Ectodermal cell (in vitro differentiated cells): Measurements from ENCODE around the gene TFF2.

Experiments
- H3K27ac ChIP-seq: 2 replicates; pipeline ENCODE4 v1.7.0; 2013; ENCODE audit warnings: mild to moderate bottlenecking, low read depth, low read length; ENCODE audit not compliant: insufficient read depth, poor library complexity, severe bottlenecking
- H3K27me3 ChIP-seq: 2 replicates; pipeline ENCODE4 v1.7.0; 2013; ENCODE audit warnings: mild to moderate bottlenecking, low read length; ENCODE audit not compliant: insufficient read depth, control insufficient read depth, poor library complexity, severe bottlenecking
- H3K36me3 ChIP-seq: one replicate; pipeline ENCODE4 v1.7.0; 2013; ENCODE audit warnings: low read length; ENCODE audit not compliant: control insufficient read depth, insufficient read depth
- H3K4me1 ChIP-seq: one replicate; pipeline ENCODE4 v1.7.0; 2013; ENCODE audit warnings: low read length; ENCODE audit not compliant: control insufficient read depth, insufficient read depth
- H3K4me3 ChIP-seq: 2 replicates; pipeline ENCODE4 v1.7.0; 2013; ENCODE audit warnings: low read depth, low read length, control low read depth; ENCODE audit not compliant: insufficient read depth
- H3K9me3 ChIP-seq: 2 replicates; pipeline ENCODE4 v1.7.0; 2013; ENCODE audit warnings: mild to moderate bottlenecking, low read length, moderate library complexity; ENCODE audit not compliant: control insufficient read depth
- WGBS, 2 experiments: methylation state at CpG; one replicate each; pipeline ENCODE4 v1.1.7; 2013; ENCODE audit warnings: missing lambda C conversion rate in 2 of 2; 5-methylcytosine and 5-hydroxymethylcytosine counted together

The TFF2 gene

GRCh38 chr21:42306366-42307035, 44.3 kb downstream of the TFF2 start:
- H3K27ac ChIP-seq = no peak overlapping the region
- peaks cover 6% of the 10 kb centered on the region for H3K27me3 ChIP-seq
- no peaks in the 10 kb centered on the region for H3K36me3 ChIP-seq
- WGBS, 2 experiments = 87 to 88% methylated on average over 17 of the region's 17 CpGs
- no peak overlapping the region for H3K4me3 ChIP-seq
- peaks cover 10% of the 10 kb centered on the region for H3K4me1 ChIP-seq
- H3K9me3 ChIP-seq = no peaks in the 10 kb centered on the region

- H3K27me3 ChIP-seq = peaks cover 6% of the 10 kb centered on the region
- no peaks in the 10 kb centered on the region for H3K9me3 ChIP-seq
- H3K4me1 ChIP-seq = peaks cover 9% of the 10 kb centered on the region
- H3K27ac ChIP-seq = no peak overlapping the region
- H3K4me3 ChIP-seq = no peak overlapping the region
- no peaks in the 10 kb centered on the region for H3K36me3 ChIP-seq
- WGBS, 2 experiments = 94 to 95% methylated on average over 33 of the region's 33 CpGs
These were observed 45.1 kb downstream of the TFF2 start for GRCh38 chr21:42305707-42306147.

GRCh38 chr21:42304556-42305454, 46.0 kb downstream of the TFF2 start:
- 93 to 95% methylated on average over 22 of the region's 22 CpGs for WGBS, 2 experiments
- H3K27me3 ChIP-seq = no peaks in the 10 kb centered on the region
- no peak overlapping the region for H3K4me3 ChIP-seq
- no peak overlapping the region for H3K27ac ChIP-seq
- no peaks in the 10 kb centered on the region for H3K4me1 ChIP-seq
- no peaks in the 10 kb centered on the region for H3K36me3 ChIP-seq
- H3K9me3 ChIP-seq = no peaks in the 10 kb centered on the region

DNA sequence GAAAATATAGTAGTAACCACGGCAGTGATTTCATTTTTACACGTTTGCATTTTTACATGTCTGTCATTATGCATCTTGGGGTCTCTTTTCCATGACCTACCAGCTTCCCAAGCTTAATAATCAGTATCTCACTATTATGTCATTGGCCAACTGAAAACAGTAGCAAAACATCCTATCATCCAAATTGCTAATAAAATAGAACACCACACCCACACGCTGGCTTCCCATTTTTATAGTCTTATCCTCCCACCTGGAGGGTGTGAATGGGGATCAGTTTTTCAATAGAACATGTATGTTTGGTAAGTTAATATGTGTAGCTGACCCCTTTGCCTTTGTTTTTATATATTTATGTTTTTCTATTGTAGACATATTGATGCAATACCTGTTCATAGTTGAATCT, 47.4 kb downstream of the TFF2 start:
- Histone ChIP-seq H3K4me3 (no peak overlapping the region), H3K36me3 (no peaks in the 10 kb centered on the region), H3K27ac (no peak overlapping the region), H3K27me3 (no peaks in the 10 kb centered on the region), H3K4me1 (no peaks in the 10 kb centered on the region), H3K9me3 (no peaks in the 10 kb centered on the region)
- WGBS, 2 experiments = 89 to 94% methylated on average over 2 of the region's 3 CpGs

- H3K4me3 ChIP-seq = no peak overlapping the region
- H3K9me3 ChIP-seq = no peaks in the 10 kb centered on the region
- no peaks in the 10 kb centered on the region for H3K36me3 ChIP-seq
- H3K4me1 ChIP-seq = no peaks in the 10 kb centered on the region
- H3K27ac ChIP-seq = no peak overlapping the region
- WGBS, 2 experiments = 78 to 80% methylated on average over 7 of the region's 7 CpGs
- H3K27me3 ChIP-seq = no peaks in the 10 kb centered on the region
These were observed 48.0 kb downstream of the TFF2 start for GRCh38 chr21:42302794-42303193.

GRCh38 chr21:42302076-42302650, 48.6 kb downstream of the TFF2 start:
- no peaks in the 10 kb centered on the region for H3K36me3 ChIP-seq
- no peak overlapping the region for H3K4me3 ChIP-seq
- H3K27me3 ChIP-seq = no peaks in the 10 kb centered on the region
- no peak overlapping the region for H3K27ac ChIP-seq
- no peaks in the 10 kb centered on the region for H3K4me1 ChIP-seq
- no peaks in the 10 kb centered on the region for H3K9me3 ChIP-seq
- 82 to 87% methylated on average over 12 of the region's 12 CpGs for WGBS, 2 experiments

DNA sequence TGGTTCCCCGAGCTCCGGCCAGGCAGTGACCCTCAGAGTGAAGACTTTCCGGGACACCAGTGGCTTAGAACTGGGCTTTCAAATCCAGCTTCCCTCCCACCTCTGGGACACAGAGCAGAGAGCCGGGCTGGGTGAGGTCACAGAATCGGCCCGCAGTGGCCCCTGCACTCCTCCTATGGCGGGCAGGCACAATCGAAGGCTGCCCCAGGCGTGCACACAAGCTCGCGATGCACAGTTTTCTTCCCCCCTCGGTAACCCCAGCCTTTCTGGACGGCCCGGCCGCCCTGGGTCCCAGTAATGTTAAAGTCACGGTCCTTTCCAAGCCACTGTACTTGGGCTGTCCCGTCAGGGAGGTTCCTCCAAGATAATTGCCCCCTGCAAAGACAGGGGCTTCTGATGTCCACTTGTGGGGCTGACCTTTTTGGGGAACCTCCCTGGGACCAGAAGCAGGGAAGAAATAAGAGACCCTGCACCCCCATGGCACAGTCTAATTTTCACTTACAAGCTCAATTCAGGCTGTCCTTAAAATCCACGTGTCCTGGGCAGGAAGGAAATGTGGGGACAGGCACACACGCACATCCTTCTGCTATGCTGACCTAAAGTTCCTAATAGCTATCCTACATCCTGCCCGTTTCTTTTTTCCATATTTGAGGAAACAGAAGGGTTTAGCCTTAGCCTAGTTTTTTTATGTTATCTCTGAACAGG, 49.3 kb downstream of the TFF2 start:
- no peaks in the 10 kb centered on the region for H3K36me3 ChIP-seq
- H3K9me3 ChIP-seq = no peaks in the 10 kb centered on the region
- 94 to 95% methylated on average over 20 of the region's 20 CpGs for WGBS, 2 experiments
- no peak overlapping the region for H3K4me3 ChIP-seq
- no peaks in the 10 kb centered on the region for H3K4me1 ChIP-seq
- no peak overlapping the region for H3K27ac ChIP-seq
- no peaks in the 10 kb centered on the region for H3K27me3 ChIP-seq

DNA sequence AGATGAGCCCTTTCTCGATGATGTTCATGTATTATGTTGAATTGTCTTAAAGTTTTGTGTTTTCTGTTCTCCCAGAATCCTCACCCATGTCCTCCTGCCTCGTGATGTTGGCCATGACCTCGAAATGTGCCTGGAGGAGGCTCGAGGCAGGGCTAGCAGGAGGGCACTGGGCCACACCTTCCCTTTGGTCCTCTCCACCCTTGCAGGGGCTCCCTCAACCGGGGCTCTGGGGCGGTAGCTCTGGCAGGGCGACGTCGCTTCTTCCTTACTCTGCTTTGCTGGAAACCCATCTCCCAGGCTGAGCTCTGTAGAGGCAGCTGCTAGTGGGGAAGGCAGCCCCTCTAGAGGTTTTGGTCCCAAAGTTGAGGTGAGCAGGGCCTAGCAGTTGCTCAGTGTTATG, 49.8 kb downstream of the TFF2 start:
- H3K4me3 ChIP-seq = no peak overlapping the region
- H3K27me3 ChIP-seq = no peaks in the 10 kb centered on the region
- H3K9me3 ChIP-seq = no peaks in the 10 kb centered on the region
- H3K27ac ChIP-seq = no peak overlapping the region
- H3K4me1 ChIP-seq = no peaks in the 10 kb centered on the region
- H3K36me3 ChIP-seq = no peaks in the 10 kb centered on the region
- WGBS, 2 experiments = 93 to 96% methylated on average over 9 of the region's 9 CpGs

GRCh38 chr21:42300045-42300583, 50.7 kb downstream of the TFF2 start:
- Histone ChIP-seq H3K27ac (no peak overlapping the region), H3K27me3 (no peaks in the 10 kb centered on the region), H3K4me3 (no peak overlapping the region), H3K9me3 (no peaks in the 10 kb centered on the region), H3K36me3 (no peaks in the 10 kb centered on the region), H3K4me1 (no peaks in the 10 kb centered on the region)
- 90 to 94% methylated on average over 5 to 7 of the region's 7 CpGs for WGBS, 2 experiments
